SU-DHL-6 (cell line): ENCODE data around the gene RALGPS1.

ENCODE experiments used
- H2AFZ ChIP-seq: fragments of 200-600 bp; sonication (generic); 2 replicates; pipeline ENCODE4 v1.6.1; 2014; ENCODE audit warnings: low read depth, mild to moderate bottlenecking, moderate library complexity, mixed read lengths, antibody characterized with exemption, low read length; ENCODE audit not compliant: severe bottlenecking
- H3F3A ChIP-seq: fragments of 200-600 bp; shearing (Covaris generic); 2 replicates; pipeline ENCODE4 v1.6.0; 2016; ENCODE audit warnings: antibody characterized with exemption, mild to moderate bottlenecking; ENCODE audit not compliant: insufficient read depth
- H3K27ac ChIP-seq: fragments of 200-600 bp; sonication (generic); 2 replicates; pipeline ENCODE4 v1.5.1; 2016; ENCODE audit warnings: low read depth, mild to moderate bottlenecking, low read length, moderate library complexity, mixed read lengths
- H3K27me3 ChIP-seq: fragments of 200-600 bp; sonication (generic), shearing (Covaris generic); 2 replicates; pipeline ENCODE4 v1.6.0; 2014; ENCODE audit warnings: mild to moderate bottlenecking, low read length
- H3K36me3 ChIP-seq: fragments of 200-600 bp; sonication (generic); 2 replicates; pipeline ENCODE4 v1.6.1; 2014; ENCODE audit warnings: mild to moderate bottlenecking, low read length, mixed read lengths
- H3K4me2 ChIP-seq: fragments of 300-600, 200-600 bp; shearing (Covaris generic), sonication (generic); 2 replicates; pipeline ENCODE4 v1.6.0; 2014; ENCODE audit warnings: low read length, low read depth, mild to moderate bottlenecking; ENCODE audit not compliant: poor library complexity, severe bottlenecking
- H3K4me3 ChIP-seq: fragments of 200-600 bp; sonication (generic); 2 replicates; pipeline ENCODE4 v1.5.1; 2014; ENCODE audit warnings: antibody characterized with exemption, low read length, mild to moderate bottlenecking, mixed read lengths; ENCODE audit not compliant: insufficient read depth, poor library complexity, severe bottlenecking
- H3K79me2 ChIP-seq: fragments of 200-600 bp; sonication (generic); 2 replicates; pipeline ENCODE4 v1.6.1; 2014; ENCODE audit warnings: mild to moderate bottlenecking, low read length, moderate library complexity; ENCODE audit not compliant: insufficient read depth
- H3K9ac ChIP-seq: fragments of 200-600 bp; sonication (generic); 2 replicates; pipeline ENCODE4 v1.7.0; 2014; ENCODE audit warnings: mild to moderate bottlenecking, low read length
- H3K9me2 ChIP-seq: fragments of 200-600 bp; sonication (generic); replicated peaks from 2 replicates; pipeline ENCODE4 v1.6.1; 2014; ENCODE audit warnings: low read length; ENCODE audit not compliant: insufficient read depth
- H3K9me3 ChIP-seq: fragments of 200-600 bp; sonication (generic); 2 replicates; pipeline ENCODE4 v1.6.1; 2014; ENCODE audit warnings: low read length, mixed read lengths; ENCODE audit not compliant: insufficient read depth
- H4K20me1 ChIP-seq: fragments of 200-600 bp; sonication (generic); 2 replicates; pipeline ENCODE4 v1.6.1; 2014; ENCODE audit warnings: low read depth, mild to moderate bottlenecking, antibody characterized with exemption, low read length, moderate library complexity, mixed read lengths
- CTCF ChIP-seq: fragments of 200-600 bp; sonication (generic); IDR thresholded peaks from one replicate; pipeline ENCODE4 v1.5.1; 2017; ENCODE audit warnings: antibody characterized with exemption, mild to moderate bottlenecking, low read length, moderate library complexity; ENCODE audit not compliant: insufficient read depth, poor library complexity, severe bottlenecking
- EZH2phosphoT487 ChIP-seq: fragments of 200-600 bp; sonication (generic), shearing (Covaris generic); conservative IDR thresholded peaks from 2 replicates; pipeline ENCODE4 v1.6.1; 2018; ENCODE audit warnings: mild to moderate bottlenecking, antibody characterized with exemption, low read length, moderate library complexity, mixed read lengths

The RALGPS1 gene

DNA sequence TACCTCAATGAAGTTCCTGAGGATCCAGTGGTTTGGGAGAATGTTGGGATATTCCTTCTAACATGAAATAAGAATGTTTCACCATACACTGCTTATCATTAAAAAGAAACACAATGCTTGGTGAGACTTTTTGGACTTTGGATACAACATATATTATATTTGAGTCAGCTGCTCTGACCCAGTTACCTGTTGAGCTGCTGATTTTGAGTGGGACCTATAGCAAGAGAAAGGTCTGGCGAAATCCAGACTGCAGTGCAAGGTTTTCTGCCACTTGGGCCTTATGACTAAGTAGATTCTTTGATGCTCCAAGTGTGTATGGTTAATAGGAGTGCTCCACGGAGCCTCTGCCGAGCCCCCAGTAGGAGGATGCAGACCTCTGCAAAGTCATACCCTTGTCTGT lies 10.0 kb upstream of the RALGPS1 start:
- TF ChIP-seq EZH2phosphoT487 (no peak), CTCF (no peak)
- no peak overlapping the region for H2AFZ ChIP-seq
- H3K9ac ChIP-seq: no peak overlapping the region
- no peak overlapping the region for H3K27ac ChIP-seq
- H3K4me2 ChIP-seq: no peak overlapping the region
- H3K79me2 ChIP-seq: no peaks in the 10 kb centered on the region
- H3K9me3 ChIP-seq: no peaks in the 10 kb centered on the region; the same call in 1 of the 2 replicates
- no peaks in the 10 kb centered on the region for H3F3A ChIP-seq
- H3K9me2 ChIP-seq: no peaks in the 10 kb centered on the region
- no peaks in the 10 kb centered on the region for H3K36me3 ChIP-seq
- H3K27me3 ChIP-seq: no peaks in the 10 kb centered on the region
- H4K20me1 ChIP-seq: no peaks in the 10 kb centered on the region
- H3K4me3 ChIP-seq: no peak overlapping the region

- no peak overlapping the region for H3K4me2 ChIP-seq
- no peak overlapping the region for H3K27ac ChIP-seq
- H3K9me2 ChIP-seq: no peaks in the 10 kb centered on the region
- no peak overlapping the region for H2AFZ ChIP-seq
- TF ChIP-seq EZH2phosphoT487: no peak
- no peaks in the 10 kb centered on the region for H3K36me3 ChIP-seq
- no peaks in the 10 kb centered on the region; the same call in 1 of the 2 replicates for H3K9me3 ChIP-seq
- H4K20me1 ChIP-seq: no peaks in the 10 kb centered on the region
- no peak overlapping the region for H3K9ac ChIP-seq
- H3K27me3 ChIP-seq: no peaks in the 10 kb centered on the region
- no peaks in the 10 kb centered on the region for H3K79me2 ChIP-seq
- no peak overlapping the region for H3K4me3 ChIP-seq
- H3F3A ChIP-seq: no peaks in the 10 kb centered on the region
Measured at GRCh38 chr9:126906091-126906490, 8.5 kb upstream of the RALGPS1 start.

- Histone ChIP-seq H3K9ac (no peak overlapping the region), H3K27me3 (no peaks in the 10 kb centered on the region), H3K36me3 (no peaks in the 10 kb centered on the region), H3K4me2 (no peak overlapping the region), H3K4me3 (no peak overlapping the region), H3K9me3 (no peaks in the 10 kb centered on the region), H4K20me1 (no peaks in the 10 kb centered on the region), H3K9me2 (no peaks in the 10 kb centered on the region), H2AFZ (no peak overlapping the region), H3K79me2 (no peaks in the 10 kb centered on the region), H3K27ac (no peak overlapping the region), H3F3A (no peaks in the 10 kb centered on the region)
- TF ChIP-seq EZH2phosphoT487 (no peak), CTCF (no peak)
Measured at GRCh38 chr9:126907058-126907457, 7.5 kb upstream of the RALGPS1 start.

DNA sequence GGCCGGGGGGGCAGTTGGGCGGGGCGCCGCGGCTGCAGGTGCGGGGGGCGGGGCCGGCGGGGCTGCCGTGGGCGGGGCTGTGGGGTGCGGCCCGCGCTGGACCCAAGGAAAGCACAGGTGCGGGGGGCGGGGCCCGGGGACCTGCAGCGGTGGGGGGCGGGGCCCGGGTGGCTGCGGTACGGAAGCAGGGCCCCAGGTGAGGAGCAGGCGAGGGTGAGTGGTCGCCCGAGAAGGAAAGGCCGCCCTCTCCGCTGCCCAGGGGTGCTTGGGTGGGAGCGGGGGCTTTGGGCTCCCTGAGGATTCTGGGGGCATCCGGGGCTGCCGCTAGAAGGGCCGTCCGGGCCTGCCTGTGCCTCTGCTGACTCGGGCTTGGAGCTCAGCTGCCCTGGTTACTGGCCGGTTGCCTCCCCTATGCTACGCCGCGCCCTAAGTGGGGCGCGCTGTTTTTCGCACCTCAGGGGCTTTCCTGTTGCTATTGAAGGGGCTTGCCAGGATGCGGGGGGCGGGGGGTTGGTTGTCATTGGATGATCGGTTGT lies 767 bp downstream of the RALGPS1 start:
- Histone ChIP-seq H3K27ac (no peak overlapping the region), H3K9ac (peak overlapping the region; percentile 13; the same call in 1 of the 2 replicates), H3K4me2 (peak overlapping the region; percentile 52)

More for the DNA sequence above, 767 bp downstream of the RALGPS1 start:
- H3K27me3 ChIP-seq: no peaks in the 10 kb centered on the region
- no peaks in the 10 kb centered on the region for H3K9me3 ChIP-seq
- TF ChIP-seq CTCF: no peak
- TF ChIP-seq EZH2phosphoT487: no peak
- H3K4me3 ChIP-seq: peak overlapping the region; percentile 61
- H3K36me3 ChIP-seq: no peaks in the 10 kb centered on the region
- H2AFZ ChIP-seq: no peak overlapping the region
- no peaks in the 10 kb centered on the region for H3F3A ChIP-seq
- no peaks in the 10 kb centered on the region for H4K20me1 ChIP-seq
- no peaks in the 10 kb centered on the region for H3K79me2 ChIP-seq
- H3K9me2 ChIP-seq: no peaks in the 10 kb centered on the region
